Measurements from ENCODE around the gene DCTD.

The DCTD gene

DNA sequence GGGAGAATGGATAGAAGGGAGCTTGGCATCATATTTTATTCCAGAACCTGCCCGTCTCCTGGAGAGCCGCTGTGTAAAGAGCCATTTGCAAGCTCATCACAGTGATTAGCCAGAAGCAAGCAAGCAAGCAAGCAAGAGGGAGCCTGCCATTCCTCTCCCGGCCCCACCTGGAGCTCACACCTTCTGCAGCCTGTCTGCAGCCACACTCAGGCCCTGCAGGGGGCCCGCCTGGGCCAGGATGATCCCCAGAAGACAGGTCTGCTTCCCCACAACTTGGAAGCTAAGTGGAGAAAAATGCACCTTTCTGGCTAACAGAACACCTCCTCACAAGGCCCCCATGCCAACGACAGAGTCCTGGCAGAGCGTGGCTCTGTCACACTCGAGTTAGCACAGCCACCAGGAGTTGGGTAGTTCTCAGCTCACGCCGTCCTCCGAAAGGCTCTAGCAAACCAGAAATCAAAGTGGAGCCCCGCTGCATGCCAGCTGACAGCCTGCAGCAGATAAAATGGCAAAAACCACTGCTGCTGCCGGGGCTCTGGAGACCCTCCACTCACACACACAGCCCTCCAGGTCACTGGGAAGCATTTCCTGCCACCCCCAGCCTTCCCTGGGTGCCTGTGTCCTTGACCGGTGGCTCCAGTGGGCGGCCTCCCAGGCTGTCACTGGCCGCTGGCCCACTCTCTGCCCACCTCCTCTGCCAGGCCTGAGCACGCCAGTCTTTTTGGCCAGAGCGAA lies 54.9 kb downstream of the DCTD start:
- TF ChIP-seq, protein P1, sequence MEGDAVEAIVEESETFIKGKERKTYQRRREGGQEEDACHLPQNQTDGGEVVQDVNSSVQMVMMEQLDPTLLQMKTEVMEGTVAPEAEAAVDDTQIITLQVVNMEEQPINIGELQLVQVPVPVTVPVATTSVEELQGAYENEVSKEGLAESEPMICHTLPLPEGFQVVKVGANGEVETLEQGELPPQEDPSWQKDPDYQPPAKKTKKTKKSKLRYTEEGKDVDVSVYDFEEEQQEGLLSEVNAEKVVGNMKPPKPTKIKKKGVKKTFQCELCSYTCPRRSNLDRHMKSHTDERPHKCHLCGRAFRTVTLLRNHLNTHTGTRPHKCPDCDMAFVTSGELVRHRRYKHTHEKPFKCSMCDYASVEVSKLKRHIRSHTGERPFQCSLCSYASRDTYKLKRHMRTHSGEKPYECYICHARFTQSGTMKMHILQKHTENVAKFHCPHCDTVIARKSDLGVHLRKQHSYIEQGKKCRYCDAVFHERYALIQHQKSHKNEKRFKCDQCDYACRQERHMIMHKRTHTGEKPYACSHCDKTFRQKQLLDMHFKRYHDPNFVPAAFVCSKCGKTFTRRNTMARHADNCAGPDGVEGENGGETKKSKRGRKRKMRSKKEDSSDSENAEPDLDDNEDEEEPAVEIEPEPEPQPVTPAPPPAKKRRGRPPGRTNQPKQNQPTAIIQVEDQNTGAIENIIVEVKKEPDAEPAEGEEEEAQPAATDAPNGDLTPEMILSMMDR (IDR thresholded peaks at IDR 0.05; ENCODE audit: low read depth, low read length, missing control alignments): no peak
- DNase-seq (ENCODE audit: low read depth): no peak
- in situ Hi-C loops (cut with HindIII; ENCODE audit: low sequenced_read_pairs): no loop called here
- H3K4me3 ChIP-seq (ENCODE audit: low read depth, low read length): no peak overlapping the region

DNA sequence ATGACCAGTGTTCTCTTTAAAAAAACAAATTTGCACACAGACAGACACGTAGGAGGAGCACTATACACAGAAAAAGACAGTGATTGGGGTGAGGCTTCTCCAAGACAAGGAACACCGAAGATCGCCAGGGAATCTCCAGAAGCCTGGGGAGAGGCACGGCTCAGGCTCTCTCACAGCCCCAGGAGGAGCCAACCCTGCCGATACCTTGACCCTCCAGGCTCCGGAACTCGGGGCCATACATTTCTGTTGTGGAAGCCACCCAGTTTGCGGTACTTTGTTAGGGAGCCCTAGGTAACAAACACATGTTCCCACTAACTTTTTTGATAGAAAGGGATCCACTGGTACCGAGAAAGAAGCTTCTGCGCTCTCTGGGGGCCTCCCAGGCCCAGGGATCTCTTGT lies 55.8 kb downstream of the DCTD start:
- no peak for DNase-seq (ENCODE audit: low read depth)
- TF ChIP-seq, protein P1 (IDR thresholded peaks at IDR 0.05; ENCODE audit: low read depth, low read length, missing control alignments): no peak
- H3K4me3 ChIP-seq (ENCODE audit: low read depth, low read length): no peak overlapping the region
- in situ Hi-C loops (cut with HindIII; ENCODE audit: low sequenced_read_pairs): no loop called here

DNA sequence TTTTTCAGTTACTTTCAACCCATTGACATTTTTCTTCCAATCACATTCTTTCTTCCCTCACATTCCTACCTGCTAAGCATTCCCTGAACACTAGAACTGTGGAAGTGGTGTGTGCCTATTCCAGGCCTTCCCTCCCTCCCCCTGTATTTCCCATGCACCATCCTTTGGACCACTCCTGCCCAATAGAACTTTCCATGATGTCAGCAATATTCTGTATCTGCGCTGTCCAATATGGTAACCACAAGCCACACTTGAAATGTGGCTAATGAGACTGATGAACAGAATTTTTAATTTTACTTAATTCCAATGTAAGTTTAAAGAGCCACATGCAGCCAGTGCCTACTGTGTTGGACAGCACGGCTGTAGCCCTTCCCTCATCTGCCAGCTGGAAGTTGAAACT lies 57.5 kb downstream of the DCTD start:
- in situ Hi-C loops (cut with HindIII; ENCODE audit: low sequenced_read_pairs): no loop called here
- DNase-seq (ENCODE audit: low read depth): no peak
- TF ChIP-seq, protein P1 (IDR thresholded peaks at IDR 0.05; ENCODE audit: low read depth, low read length, missing control alignments): no peak
- H3K4me3 ChIP-seq (ENCODE audit: low read depth, low read length): no peak overlapping the region

DNA sequence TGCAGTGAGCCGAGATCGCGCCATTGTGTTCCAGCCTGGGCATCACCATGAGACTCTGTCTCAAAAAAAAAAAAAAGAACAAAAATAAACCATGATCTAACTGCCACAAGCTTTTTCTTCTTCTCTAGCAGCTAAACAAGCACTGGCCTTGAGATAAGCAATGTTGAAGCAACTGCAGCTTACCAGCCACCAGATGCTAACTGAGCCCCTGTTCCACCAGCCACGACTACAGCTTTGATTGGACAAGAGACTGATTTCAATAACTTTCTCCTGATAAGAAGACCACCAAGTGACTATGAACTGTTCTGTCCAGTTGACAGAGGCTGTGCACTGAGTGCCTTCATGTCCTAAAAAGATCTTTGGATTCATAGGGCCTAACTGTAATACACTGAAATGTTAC lies 58.5 kb downstream of the DCTD start:
- DNase-seq (ENCODE audit: low read depth): no peak
- in situ Hi-C loops (cut with HindIII; ENCODE audit: low sequenced_read_pairs): no loop called here
- H3K4me3 ChIP-seq (ENCODE audit: low read depth, low read length): no peak overlapping the region
- TF ChIP-seq, protein P1 (IDR thresholded peaks at IDR 0.05; ENCODE audit: low read depth, low read length, missing control alignments): no peak

DNA sequence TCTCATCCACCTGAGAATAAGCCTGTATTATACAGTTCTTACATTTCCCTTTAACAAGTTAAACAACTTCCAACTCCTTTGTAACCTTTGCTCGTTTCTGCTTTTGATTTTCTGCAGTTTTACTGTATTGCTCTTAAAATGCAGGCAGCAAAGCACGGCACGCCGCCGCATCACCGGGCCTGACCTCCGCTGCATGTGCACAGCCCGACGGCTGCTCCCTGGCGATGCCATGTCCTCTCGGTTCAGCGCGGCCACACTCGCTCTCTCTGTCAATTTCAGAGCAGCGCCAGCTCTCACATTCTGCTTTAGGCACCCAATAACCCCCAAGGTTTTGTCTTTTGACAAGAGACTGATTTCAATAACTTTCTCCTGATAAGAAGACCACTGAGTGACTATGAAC lies 60.3 kb downstream of the DCTD start:
- DNase-seq (ENCODE audit: low read depth): no peak
- no peak overlapping the region for H3K4me3 ChIP-seq (ENCODE audit: low read depth, low read length)
- in situ Hi-C loops (cut with HindIII; ENCODE audit: low sequenced_read_pairs): no loop called here
- TF ChIP-seq, protein P1 (IDR thresholded peaks at IDR 0.05; ENCODE audit: low read depth, low read length, missing control alignments): no peak

DNA sequence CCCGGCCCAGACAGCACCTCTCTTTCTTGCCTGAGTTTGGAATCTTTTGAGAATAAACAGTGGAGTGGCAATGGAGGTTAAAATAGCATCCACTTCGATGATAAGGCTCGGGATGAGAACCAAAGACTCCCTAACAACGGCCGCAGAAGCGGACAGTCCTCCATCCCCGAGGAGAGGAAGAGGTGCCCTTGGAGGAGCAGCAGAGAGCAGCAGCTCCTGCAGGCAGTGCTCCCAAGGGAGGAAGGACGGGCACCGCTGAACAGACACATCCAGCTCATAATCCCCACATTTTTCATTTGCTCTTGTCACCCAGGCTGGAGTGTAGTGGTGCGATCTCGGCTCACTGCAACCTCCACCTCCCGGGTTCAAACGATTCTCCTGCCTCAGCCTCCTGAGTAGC lies 61.3 kb downstream of the DCTD start:
- DNase-seq (ENCODE audit: low read depth): no peak
- no peak overlapping the region for H3K4me3 ChIP-seq (ENCODE audit: low read depth, low read length)
- TF ChIP-seq, protein P1 (IDR thresholded peaks at IDR 0.05; ENCODE audit: low read depth, low read length, missing control alignments): no peak
- in situ Hi-C loops (cut with HindIII; ENCODE audit: low sequenced_read_pairs): no loop called here

All from astrocyte of the cerebellum (primary cell).